Measurements from ENCODE around the gene SLC26A9. TPM values are rescaled to one million over a fixed set of nuclear protein-coding genes. Genes with fewer than 3 reads are reported as not detected.
A peak's percentile ranks its signal among the peaks of the same experiment; 100 is the strongest.

The SLC26A9 gene
- total and polyA plus RNA-seq, 10 of the 15 experiments (the other 5 are each of a cell fraction or from before 2014, with no cell fraction given): 0.09 to 0.40 (median 0.17) TPM

- TF ChIP-seq WRNIP1 (IDR thresholded peaks at IDR 0.05; ENCODE audit: borderline replicate concordance, low read depth, low read length) (no peak), SMC3 (IDR thresholded peaks at IDR 0.05; ENCODE audit: borderline replicate concordance, low read length) (no peak)
Measured at GRCh38 chr1:205973377-205974232, 30.3 kb upstream of the SLC26A9 start (continued).

DNA sequence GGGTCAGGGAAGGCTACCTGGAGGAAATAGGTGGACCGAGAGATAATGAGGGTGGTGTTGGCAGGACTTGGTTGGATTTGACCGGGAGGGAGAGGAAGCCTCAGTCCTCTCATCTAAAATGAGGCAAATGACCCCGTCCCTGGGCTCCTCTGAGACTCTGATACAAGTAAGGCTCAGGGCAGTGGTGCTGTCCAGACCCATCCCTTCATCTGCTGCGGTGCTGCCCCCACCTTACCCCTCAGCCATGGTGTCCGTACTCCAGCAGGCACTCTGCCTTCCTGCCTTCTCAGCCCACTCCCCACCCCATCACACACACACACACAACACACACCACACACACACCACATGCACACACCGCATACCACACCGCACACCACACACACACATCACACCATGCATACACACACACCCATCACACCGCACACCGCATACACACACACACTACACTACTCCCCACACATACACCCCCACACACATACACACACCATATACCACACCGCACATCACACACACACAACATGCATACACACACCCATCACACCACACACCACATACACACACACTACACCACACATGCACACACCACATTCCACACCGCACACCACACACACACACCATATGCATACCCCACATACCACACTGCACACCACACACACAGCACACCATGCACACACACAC lies 29.4 kb upstream of the SLC26A9 start:
- CTCF ChIA-PET: interaction anchor here (0.9 to 3.0 kb wide), 6 partner anchors 53 to 314 kb away, joined by 3 to 13 read pairs (median 6); no protein-coding TSS in a partner anchor
- FAIRE-seq: no peak

More for the DNA sequence above, 29.4 kb upstream of the SLC26A9 start:
- Histone ChIP-seq H3K36me3 (ENCODE audit: control insufficient read depth in 2 of 2, insufficient read depth in 2 of 2, low read length in 1 of 2) (no peaks in the 10 kb centered on the region), H3K9ac (ENCODE audit: control insufficient read depth, insufficient read depth, low read length) (no peak overlapping the region), H3K79me2 (ENCODE audit: control insufficient read depth, insufficient read depth, low read length) (no peaks in the 10 kb centered on the region), H3K27me3 (replicated peaks in 1 of 2; ENCODE audit: control insufficient read depth in 2 of 2, insufficient read depth in 2 of 2, low read length in 1 of 2) (no peaks in the 10 kb centered on the region; a peak in 1 of 4 replicates), H3K4me3 (no peak overlapping the region), H3K4me1 (ENCODE audit: control insufficient read depth, insufficient read depth, low read length) (no peaks in the 10 kb centered on the region), H3K4me2 (ENCODE audit: control insufficient read depth, insufficient read depth) (no peak overlapping the region), H3K9me3 (replicated peaks; ENCODE audit: control insufficient read depth, insufficient read depth, low read length) (no peaks in the 10 kb centered on the region), H2AFZ (ENCODE audit: control insufficient read depth, low read depth, low read length) (no peak overlapping the region), H4K20me1 (ENCODE audit: control insufficient read depth, insufficient read depth) (no peaks in the 10 kb centered on the region), H3K27ac (ENCODE audit: control insufficient read depth, insufficient read depth) (no peak overlapping the region)
- ChIA-PET SMC1A (ENCODE audit: uncharacterized antibody, unreplicated experiment) (interaction anchor here (2.2 kb wide), 1 partner anchor 181 kb away, joined by 7 read pairs; no protein-coding TSS in a partner anchor), RAD21 (ENCODE audit: unreplicated experiment) (interaction anchor here (1.0 to 2.4 kb wide), 2 partner anchors 53 to 55 kb away, joined by 3 to 6 read pairs; no protein-coding TSS in a partner anchor), POLR2A (no interaction called here)
- intact Hi-C loops (cut with micrococcal nuclease; ENCODE audit: unreplicated experiment): no loop called here
- in situ Hi-C loops (cut with MboI): no loop called here
- peak; percentile 40 for ATAC-seq
- 69% methylated on average over 9 of the region's 11 CpGs for WGBS (ENCODE audit: insufficient coverage, insufficient replicate concordance, low lambda C conversion rate, missing lambda C conversion rate)
- BruUV-seq (replicated peaks): no TSS peak
- DNase-seq (ENCODE audit: low read depth, low spot score): no peak
- TF ChIP-seq NR2C2 (IDR thresholded peaks at IDR 0.05; ENCODE audit: borderline replicate concordance, control insufficient read depth, insufficient read length, low read depth) (peak; percentile 46), CHD1 (IDR thresholded peaks at IDR 0.05; ENCODE audit: low read depth, low read length) (no peak)
